ENCODE measurements around the gene CIT. TPM values are rescaled to one million over a fixed set of nuclear protein-coding genes. Genes with fewer than 3 reads are reported as not detected.

Gene CIT
- total and polyA plus RNA-seq, 8 donors: 0.38 to 2.7 (median 0.84) TPM

- FAIRE-seq: no peak
- H3K9me3 ChIP-seq: no peaks in the 10 kb centered on the region
- no peaks in the 10 kb centered on the region for H3K36me3 ChIP-seq
- TF ChIP-seq CTCF (IDR thresholded peaks at IDR 0.05): no peak
- no peak overlapping the region for H3K4me3 ChIP-seq
- WGBS, 2 donors: 89 to 93% methylated on average over 7 of the region's 7 CpGs
- no peak overlapping the region for H3K27ac ChIP-seq
- no peak for ATAC-seq
- H3K27me3 ChIP-seq: no peaks in the 10 kb centered on the region
- DNase-seq: no peak
- H3K4me1 ChIP-seq: peaks cover 0 to 9% (median 4%) of the 10 kb centered on the region in 3 donors
- intact Hi-C loops (cut with DNase I): no loop called here
Observed at GRCh38 chr12:119825262-119825661, 51.9 kb downstream of the CIT start.

DNA sequence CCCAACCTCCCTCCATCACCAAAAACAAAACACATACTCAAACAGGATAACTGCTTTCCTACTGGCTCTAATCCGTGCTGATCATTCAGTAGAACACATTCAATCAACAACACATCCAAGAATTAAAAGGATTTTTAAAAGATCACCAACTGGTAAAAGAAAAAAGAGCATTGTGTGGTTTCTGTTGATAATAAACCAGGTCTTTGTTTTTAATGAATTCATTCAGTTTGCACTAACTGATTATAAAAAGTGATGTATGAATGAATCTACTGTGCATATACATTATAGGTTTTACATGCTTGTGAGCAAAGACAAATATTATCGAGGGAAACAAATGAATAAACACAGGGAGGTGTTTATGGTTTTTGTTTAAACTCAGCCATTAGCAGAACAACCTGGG is 55.1 kb downstream of the CIT start:
- Histone ChIP-seq H3K27me3 (no peaks in the 10 kb centered on the region), H3K9me3 (no peaks in the 10 kb centered on the region), H3K36me3 (no peaks in the 10 kb centered on the region), H3K4me1 (no peaks in the 10 kb centered on the region), H3K27ac (no peak overlapping the region), H3K4me3 (no peak overlapping the region)
- TF ChIP-seq CTCF (IDR thresholded peaks at IDR 0.05): no peak
- ATAC-seq: no peak
- DNase-seq: no peak
- FAIRE-seq: no peak
- 38 to 39% methylated on average over 2 of the region's 2 CpGs for WGBS, 2 donors
- intact Hi-C loops (cut with DNase I): no loop called here

DNA sequence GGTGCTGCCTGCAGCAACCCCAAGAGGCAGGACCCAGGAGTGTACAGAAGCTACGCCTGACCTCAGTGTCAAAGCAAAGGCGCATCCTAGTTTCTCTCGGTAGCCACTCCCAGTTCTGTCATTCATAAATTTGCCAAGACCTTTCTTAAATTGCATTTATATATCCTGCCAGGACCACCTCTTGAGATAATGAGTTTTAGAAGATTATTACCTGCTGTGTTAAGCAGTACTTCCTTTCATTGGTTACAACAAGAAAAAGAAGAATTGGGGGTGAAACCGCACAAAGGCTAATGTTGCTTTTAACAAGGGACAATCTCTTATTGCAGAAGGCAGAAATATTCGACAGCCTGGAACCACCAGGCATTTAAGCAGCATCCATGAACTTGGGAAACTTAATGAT is 57.8 kb downstream of the CIT start:
- Histone ChIP-seq H3K4me1 (no peaks in the 10 kb centered on the region), H3K36me3 (no peaks in the 10 kb centered on the region), H3K9me3 (no peaks in the 10 kb centered on the region), H3K4me3 (no peak overlapping the region), H3K27ac (no peak overlapping the region), H3K27me3 (no peaks in the 10 kb centered on the region)
- FAIRE-seq: no peak
- DNase-seq: no peak
- no peak for TF ChIP-seq CTCF (IDR thresholded peaks at IDR 0.05)
- 93 to 96% methylated on average over 5 of the region's 5 CpGs for WGBS, 2 donors
- intact Hi-C loops (cut with DNase I): no loop called here
- ATAC-seq: no peak

DNA sequence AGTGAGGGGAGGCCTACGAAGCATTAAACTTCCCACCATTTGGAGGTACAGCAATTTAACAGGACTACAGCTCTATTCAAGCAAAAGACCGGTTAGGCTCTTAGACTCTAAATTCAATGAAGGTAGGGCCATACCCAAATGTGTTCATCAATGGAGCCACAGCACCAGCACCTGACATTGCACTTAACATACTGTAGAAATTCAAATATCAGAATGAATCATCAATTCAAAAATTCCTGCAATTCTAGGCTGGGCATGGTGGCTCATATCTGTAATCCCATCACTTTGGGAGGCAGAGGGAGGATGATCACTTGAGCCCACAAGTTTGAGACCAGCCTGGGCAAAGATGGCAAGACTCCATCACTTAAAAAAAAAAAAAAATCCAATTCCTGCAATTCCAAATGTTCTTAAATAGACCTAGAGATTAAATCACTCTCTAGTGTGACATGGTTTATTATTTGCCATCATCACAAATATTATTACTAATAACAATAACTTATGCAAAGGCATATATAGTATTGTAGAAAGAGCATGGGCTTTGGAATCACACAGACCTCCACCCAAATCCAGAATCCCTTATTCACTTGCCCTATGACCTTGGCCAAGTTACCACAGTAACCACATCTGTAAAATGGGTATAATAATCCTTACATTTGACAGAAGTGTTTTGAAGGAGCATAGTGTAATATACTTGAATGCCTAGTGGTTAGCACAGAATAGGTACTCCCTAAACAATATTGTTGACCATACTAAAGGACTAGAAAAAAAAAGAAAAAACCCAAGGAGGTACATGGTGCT is 59.4 kb downstream of the CIT start:
- no peak overlapping the region for H3K27ac ChIP-seq
- WGBS, 2 donors: 89 to 100% methylated on average over 2 of the region's 2 CpGs
- no peak for TF ChIP-seq CTCF (IDR thresholded peaks at IDR 0.05)
- H3K4me3 ChIP-seq: no peak overlapping the region
- H3K9me3 ChIP-seq: no peaks in the 10 kb centered on the region
- no peaks in the 10 kb centered on the region for H3K27me3 ChIP-seq
- intact Hi-C loops (cut with DNase I): no loop called here
- ATAC-seq (no peak), DNase-seq (no peak), FAIRE-seq (no peak)
- no peaks in the 10 kb centered on the region for H3K4me1 ChIP-seq
- no peaks in the 10 kb centered on the region for H3K36me3 ChIP-seq

DNA sequence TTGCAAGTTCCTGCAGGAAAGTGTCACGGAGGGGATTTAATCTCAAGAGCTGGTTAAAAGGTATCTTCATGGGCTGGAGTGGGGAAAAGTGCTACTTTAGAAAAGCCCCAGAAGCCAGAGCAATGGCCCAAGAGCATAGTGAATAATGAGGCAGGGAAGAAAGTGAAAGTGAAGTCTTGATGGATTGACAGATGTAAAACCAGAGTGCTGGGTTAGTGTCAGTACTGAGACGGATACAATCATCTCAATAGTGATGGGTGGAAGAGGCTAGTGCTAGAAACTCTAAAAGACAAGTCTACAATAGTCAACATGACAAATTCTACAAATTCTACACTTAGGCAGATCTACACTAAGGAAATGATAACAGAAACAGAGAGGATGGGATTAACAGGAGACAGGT is 68.1 kb downstream of the CIT start:
- Histone ChIP-seq H3K9me3 (no peaks in the 10 kb centered on the region), H3K4me1 (peaks cover 0 to 9% (median 3%) of the 10 kb centered on the region in 3 donors), H3K27me3 (no peaks in the 10 kb centered on the region), H3K36me3 (no peaks in the 10 kb centered on the region), H3K4me3 (no peak overlapping the region), H3K27ac (no peak overlapping the region)
- WGBS, 2 donors: 99 to 100% methylated on average over 2 of the region's 2 CpGs
- TF ChIP-seq CTCF (IDR thresholded peaks at IDR 0.05): no peak
- DNase-seq (no peak), ATAC-seq (no peak), FAIRE-seq (no peak)
- intact Hi-C loops (cut with DNase I): no loop called here

Data from pancreas (tissue), 10 donors.